ENCODE measurements around the gene EXOC6B. TPM values are rescaled to one million over a fixed set of nuclear protein-coding genes. Genes with fewer than 3 reads are reported as not detected.

Gene EXOC6B
- total RNA-seq, 4 donors from 2014 or later: 54.9 to 93.7 (median 64.6) TPM

DNA sequence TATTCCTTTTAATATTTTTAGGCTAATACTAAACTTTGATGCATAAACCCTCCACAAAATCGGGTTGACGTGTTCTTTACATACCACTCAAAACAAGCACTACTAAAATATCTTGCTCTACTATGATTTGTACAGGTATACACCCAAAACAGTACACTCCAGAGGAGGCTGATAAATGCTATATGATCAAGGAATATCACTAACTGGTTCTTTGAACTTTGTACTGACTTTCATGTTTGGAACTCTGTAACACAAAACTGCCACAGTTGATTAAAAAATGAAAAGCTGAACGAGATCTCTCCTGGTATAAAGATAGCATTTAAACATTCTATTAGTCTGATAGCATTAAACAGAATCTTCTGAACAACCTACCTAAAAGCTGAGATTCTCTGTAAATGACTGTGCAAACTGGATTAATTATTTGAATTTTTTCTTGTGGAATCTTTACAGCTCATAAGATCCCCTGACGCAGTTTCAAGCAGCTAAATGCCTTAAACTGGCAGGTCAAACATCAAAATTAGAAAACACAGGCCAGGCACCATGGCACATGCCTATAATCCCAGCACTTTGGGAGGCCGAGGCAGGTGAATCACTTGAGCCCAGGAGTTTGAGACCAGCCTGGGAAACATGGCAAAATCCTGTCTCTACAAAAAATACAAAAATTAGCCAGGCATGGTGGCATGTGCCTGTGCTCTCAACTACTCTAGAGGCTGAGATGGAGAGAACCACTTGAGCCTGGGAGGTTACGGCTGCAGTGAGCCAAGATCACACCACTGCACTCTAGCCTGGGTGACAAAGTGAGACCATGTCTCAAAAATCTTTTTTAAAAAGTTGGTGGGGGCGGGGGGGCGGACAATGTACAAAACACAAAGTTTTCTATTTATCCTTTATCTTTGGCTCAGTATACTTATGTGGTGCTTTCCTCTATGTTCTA is 150.6 kb downstream of the EXOC6B start:
- H3K4me1 ChIP-seq: no peaks in the 10 kb centered on the region
- H3K9me3 ChIP-seq: no peaks in the 10 kb centered on the region
- no peaks in the 10 kb centered on the region for H3K27me3 ChIP-seq
- no peak for DNase-seq
- H3K36me3 ChIP-seq: no peaks in the 10 kb centered on the region
- H3K27ac ChIP-seq: no peak overlapping the region
- H3K4me3 ChIP-seq: no peak overlapping the region
- TF ChIP-seq, protein P1, sequence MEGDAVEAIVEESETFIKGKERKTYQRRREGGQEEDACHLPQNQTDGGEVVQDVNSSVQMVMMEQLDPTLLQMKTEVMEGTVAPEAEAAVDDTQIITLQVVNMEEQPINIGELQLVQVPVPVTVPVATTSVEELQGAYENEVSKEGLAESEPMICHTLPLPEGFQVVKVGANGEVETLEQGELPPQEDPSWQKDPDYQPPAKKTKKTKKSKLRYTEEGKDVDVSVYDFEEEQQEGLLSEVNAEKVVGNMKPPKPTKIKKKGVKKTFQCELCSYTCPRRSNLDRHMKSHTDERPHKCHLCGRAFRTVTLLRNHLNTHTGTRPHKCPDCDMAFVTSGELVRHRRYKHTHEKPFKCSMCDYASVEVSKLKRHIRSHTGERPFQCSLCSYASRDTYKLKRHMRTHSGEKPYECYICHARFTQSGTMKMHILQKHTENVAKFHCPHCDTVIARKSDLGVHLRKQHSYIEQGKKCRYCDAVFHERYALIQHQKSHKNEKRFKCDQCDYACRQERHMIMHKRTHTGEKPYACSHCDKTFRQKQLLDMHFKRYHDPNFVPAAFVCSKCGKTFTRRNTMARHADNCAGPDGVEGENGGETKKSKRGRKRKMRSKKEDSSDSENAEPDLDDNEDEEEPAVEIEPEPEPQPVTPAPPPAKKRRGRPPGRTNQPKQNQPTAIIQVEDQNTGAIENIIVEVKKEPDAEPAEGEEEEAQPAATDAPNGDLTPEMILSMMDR (IDR thresholded peaks at IDR 0.05): no peak
- TF ChIP-seq POLR2A (IDR thresholded peaks at IDR 0.05): no peak

DNA sequence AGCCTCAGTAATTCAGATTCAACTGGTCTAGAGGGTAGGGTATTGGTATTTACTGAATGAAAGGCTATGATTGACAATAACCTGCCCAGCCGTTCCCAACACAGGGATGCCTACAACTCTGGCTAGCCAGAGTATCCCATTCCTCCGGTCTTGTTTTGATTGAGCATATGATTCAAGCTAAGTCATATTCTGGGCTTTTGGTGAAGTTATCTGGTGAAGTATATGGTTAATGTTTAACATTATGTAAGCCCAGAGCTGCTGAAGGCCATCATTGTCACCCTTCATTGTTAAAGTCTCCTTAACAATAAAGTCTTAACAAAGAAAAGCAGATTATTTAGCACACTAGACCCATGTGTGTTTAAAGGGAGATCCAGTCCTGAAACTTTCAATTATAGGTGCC is 152.6 kb downstream of the EXOC6B start:
- TF ChIP-seq, protein P1 (IDR thresholded peaks at IDR 0.05): no peak
- no peak for TF ChIP-seq POLR2A (IDR thresholded peaks at IDR 0.05)
- H3K4me1 ChIP-seq: no peaks in the 10 kb centered on the region
- no peaks in the 10 kb centered on the region for H3K27me3 ChIP-seq
- no peak overlapping the region for H3K4me3 ChIP-seq
- H3K9me3 ChIP-seq: no peaks in the 10 kb centered on the region
- no peak for DNase-seq
- H3K27ac ChIP-seq: no peak overlapping the region
- H3K36me3 ChIP-seq: no peaks in the 10 kb centered on the region

DNA sequence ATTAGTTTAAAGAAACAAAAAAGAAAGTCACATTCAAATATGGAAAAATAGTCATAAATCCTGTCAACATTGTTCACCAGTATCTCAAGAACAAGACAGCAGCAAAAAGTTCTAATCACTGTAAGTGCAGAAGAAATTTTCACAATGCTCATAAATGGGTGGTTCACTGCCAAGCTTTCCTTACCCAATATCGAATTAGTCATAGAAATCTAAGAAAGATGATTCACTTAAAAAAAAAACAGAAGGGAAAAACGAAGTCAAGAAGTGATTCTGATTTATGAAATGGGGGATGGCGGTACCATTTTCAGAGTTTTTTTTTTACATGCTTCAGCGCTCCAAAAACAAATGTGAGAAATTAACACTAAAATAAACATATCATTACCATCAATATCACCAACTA is 156.7 kb downstream of the EXOC6B start:
- no peak overlapping the region for H3K4me3 ChIP-seq
- peaks cover 0 to 7% (median 0%) of the 10 kb centered on the region in 4 donors for H3K9me3 ChIP-seq
- TF ChIP-seq, protein P1 (IDR thresholded peaks at IDR 0.05): no peak
- TF ChIP-seq POLR2A (IDR thresholded peaks at IDR 0.05): no peak
- no peak overlapping the region for H3K27ac ChIP-seq
- H3K36me3 ChIP-seq: no peaks in the 10 kb centered on the region
- H3K27me3 ChIP-seq: no peaks in the 10 kb centered on the region
- no peaks in the 10 kb centered on the region for H3K4me1 ChIP-seq
- DNase-seq: no peak

DNA sequence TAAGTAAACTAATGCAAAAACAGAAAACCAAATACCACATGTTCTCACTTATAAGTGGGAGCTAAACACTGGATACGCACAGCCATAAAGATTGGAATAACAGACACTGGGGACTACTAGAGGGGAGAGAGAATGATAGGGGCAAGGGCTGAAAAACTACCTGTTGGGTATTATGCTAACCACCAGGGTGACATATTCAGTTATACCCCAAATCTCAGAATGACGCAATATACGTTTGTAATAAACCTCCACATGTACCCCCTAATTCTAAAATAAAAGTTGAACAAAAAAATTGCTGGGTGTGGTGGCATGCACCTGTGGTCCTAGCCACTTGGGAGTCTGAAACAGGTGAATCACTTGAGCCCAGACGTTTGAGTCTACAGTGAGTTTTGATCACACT is 157.2 kb downstream of the EXOC6B start:
- no peak overlapping the region for H3K27ac ChIP-seq
- TF ChIP-seq POLR2A (IDR thresholded peaks at IDR 0.05): no peak
- TF ChIP-seq, protein P1 (IDR thresholded peaks at IDR 0.05): no peak
- H3K36me3 ChIP-seq: no peaks in the 10 kb centered on the region
- no peaks in the 10 kb centered on the region for H3K4me1 ChIP-seq
- no peak for DNase-seq
- no peaks in the 10 kb centered on the region for H3K27me3 ChIP-seq
- H3K9me3 ChIP-seq: peaks cover 0 to 7% (median 0%) of the 10 kb centered on the region in 4 donors
- H3K4me3 ChIP-seq: no peak overlapping the region

DNA sequence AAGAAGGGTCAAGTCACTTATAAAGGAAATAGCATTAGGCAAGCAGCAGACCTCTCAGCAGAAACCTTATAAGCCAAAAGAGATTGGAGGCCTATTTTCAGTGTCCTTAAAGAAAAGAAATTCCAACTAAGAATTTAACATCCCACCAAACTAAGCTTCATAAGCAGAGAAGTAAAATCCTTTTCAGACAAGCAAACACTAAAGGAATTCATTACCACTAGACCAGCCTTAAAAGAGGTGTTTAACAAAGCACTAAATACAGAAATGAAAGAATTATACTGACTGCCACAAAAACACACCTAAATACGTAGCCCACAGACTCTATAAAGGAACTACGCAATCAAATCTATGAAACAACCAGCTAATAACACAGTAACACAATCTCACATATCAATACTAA is 160.4 kb downstream of the EXOC6B start:
- DNase-seq: no peak
- Histone ChIP-seq H3K4me1 (no peaks in the 10 kb centered on the region), H3K4me3 (no peak overlapping the region), H3K27ac (no peak overlapping the region), H3K27me3 (no peaks in the 10 kb centered on the region), H3K36me3 (no peaks in the 10 kb centered on the region), H3K9me3 (peaks cover 0 to 7% (median 0%) of the 10 kb centered on the region in 4 donors)
- TF ChIP-seq, protein P1 (IDR thresholded peaks at IDR 0.05): no peak
- no peak for TF ChIP-seq POLR2A (IDR thresholded peaks at IDR 0.05)
